H9 (cell line): ENCODE measurements around the gene ADAM33. TPM values are rescaled to one million over a fixed set of nuclear protein-coding genes. Genes with fewer than 3 reads are reported as not detected.

Experiments
- DNase-seq: peaks from one replicate; pipeline ENCODE4 v3.0.0-alpha.2; 2017
- H2AFZ ChIP-seq: one replicate; pipeline ENCODE4 v1.6.1; 2013; ENCODE audit warnings: mild to moderate bottlenecking, low read length, control low read depth, moderate library complexity
- H2AK5ac ChIP-seq: 2 replicates; pipeline ENCODE4 v1.6.1; 2013; ENCODE audit warnings: low read length, control low read depth, mixed read lengths; ENCODE audit not compliant: insufficient read length
- H2BK120ac ChIP-seq: one replicate; pipeline ENCODE4 v1.6.1; 2013; ENCODE audit warnings: low read depth, mild to moderate bottlenecking, low read length, control low read depth, inconsistent platforms; ENCODE audit not compliant: poor library complexity, severe bottlenecking
- H2BK12ac ChIP-seq: 2 replicates; pipeline ENCODE4 v1.6.1; 2013; ENCODE audit warnings: low read length, control low read depth, mixed read lengths, low read depth; ENCODE audit not compliant: insufficient read length
- H2BK15ac ChIP-seq: 2 replicates; pipeline ENCODE4 v1.6.1; 2013; ENCODE audit warnings: low read depth, low read length, control low read depth
- H2BK20ac ChIP-seq: one replicate; pipeline ENCODE4 v1.6.1; 2013; ENCODE audit warnings: low read depth, mild to moderate bottlenecking, low read length, control low read depth, inconsistent platforms; ENCODE audit not compliant: poor library complexity, severe bottlenecking
- H2BK5ac ChIP-seq: 2 replicates; pipeline ENCODE4 v1.6.1; 2013; ENCODE audit warnings: low read length, control low read depth, mixed read lengths; ENCODE audit not compliant: insufficient read length
- H3K14ac ChIP-seq: 2 replicates; pipeline ENCODE4 v1.6.1; 2013; ENCODE audit warnings: low read length, control low read depth; ENCODE audit not compliant: insufficient read depth
- H3K18ac ChIP-seq: 2 replicates; pipeline ENCODE4 v1.6.1; 2013; ENCODE audit warnings: low read depth, mild to moderate bottlenecking, mixed read lengths, low read length, control low read depth; ENCODE audit not compliant: insufficient read length
- H3K23ac ChIP-seq: 2 replicates; pipeline ENCODE4 v1.6.1; 2013; ENCODE audit warnings: low read length, control low read depth, mixed read lengths, low read depth; ENCODE audit not compliant: insufficient read length
- H3K23me2 ChIP-seq: 2 replicates; pipeline ENCODE4 v1.6.1; 2013; ENCODE audit warnings: low read depth, mild to moderate bottlenecking, mixed read lengths, low read length, control low read depth; ENCODE audit not compliant: insufficient read length, poor library complexity, severe bottlenecking
- H3K27ac ChIP-seq: 2 replicates; pipeline ENCODE4 v1.5.1; 2013; ENCODE audit warnings: low read length, control low read depth, mixed read lengths, low read depth; ENCODE audit not compliant: insufficient read length
- H3K27me3 ChIP-seq: 2 replicates; pipeline ENCODE4 v1.6.1; 2013; ENCODE audit warnings: low read length, control low read depth, inconsistent platforms; ENCODE audit not compliant: insufficient read depth
- H3K4ac ChIP-seq: 2 replicates; pipeline ENCODE4 v1.6.1; 2013; ENCODE audit warnings: low read depth, mild to moderate bottlenecking, control low read depth, inconsistent platforms, low read length, moderate library complexity
- H3K4me1 ChIP-seq: 2 replicates; pipeline ENCODE4 v1.6.1; 2013; ENCODE audit warnings: low read length, control low read depth, inconsistent platforms; ENCODE audit not compliant: insufficient read depth
- H3K4me2 ChIP-seq: 2 replicates; pipeline ENCODE4 v1.6.1; 2013; ENCODE audit warnings: low read length, control low read depth, mixed read lengths; ENCODE audit not compliant: insufficient read length, insufficient read depth
- H3K56ac ChIP-seq: 2 replicates; pipeline ENCODE4 v1.6.1; 2013; ENCODE audit warnings: low read depth, mild to moderate bottlenecking, mixed read lengths, low read length, control low read depth; ENCODE audit not compliant: insufficient read length
- H3K79me1 ChIP-seq: 2 replicates; pipeline ENCODE4 v1.6.1; 2013; ENCODE audit warnings: low read depth, mild to moderate bottlenecking, moderate library complexity, low read length, control low read depth, inconsistent platforms; ENCODE audit not compliant: insufficient read depth, poor library complexity, severe bottlenecking
- H3K79me2 ChIP-seq: 2 replicates; pipeline ENCODE4 v1.6.1; 2013; ENCODE audit warnings: low read length, control low read depth, inconsistent platforms; ENCODE audit not compliant: insufficient read depth
- H3K9ac ChIP-seq: 2 replicates; pipeline ENCODE4 v1.6.1; 2013; ENCODE audit warnings: low read length, control low read depth, mixed read lengths; ENCODE audit not compliant: insufficient read length; ENCODE audit errors: extremely low read depth
- H3K9me3 ChIP-seq: one replicate; pipeline ENCODE4 v1.6.1; 2013; ENCODE audit warnings: low read depth, low read length, inconsistent platforms; ENCODE audit not compliant: control insufficient read depth
- H3T11ph ChIP-seq: one replicate; pipeline ENCODE4 v1.6.1; 2013; ENCODE audit warnings: mild to moderate bottlenecking, low read length, control low read depth, inconsistent platforms
- H4K20me1 ChIP-seq: one replicate; pipeline ENCODE4 v1.6.1; 2013; ENCODE audit not compliant: control insufficient read depth, insufficient read length, insufficient read depth
- H4K5ac ChIP-seq: 2 replicates; pipeline ENCODE4 v1.6.1; 2013; ENCODE audit warnings: low read depth, mild to moderate bottlenecking, mixed read lengths, low read length, control low read depth; ENCODE audit not compliant: insufficient read length
- H4K8ac ChIP-seq: replicated peaks from 2 replicates; pipeline ENCODE4 v1.6.1; 2013; ENCODE audit warnings: low read length, control low read depth, mixed read lengths, low read depth; ENCODE audit not compliant: insufficient read length
- H4K91ac ChIP-seq: 2 replicates; pipeline ENCODE4 v1.6.1; 2013; ENCODE audit warnings: low read depth, mild to moderate bottlenecking, moderate library complexity, mixed read lengths, low read length, control low read depth; ENCODE audit not compliant: insufficient read length
- H3K27ac Mint-ChIP-seq, 3 experiments: 2 replicates in 2 of 3; 3 replicates in 1 of 3; pipeline ENCODE4 v1.8.0; 2020 to 2021; ENCODE audit warnings: mixed read lengths in 3 of 3, mild to moderate bottlenecking in 1 of 3, moderate library complexity in 1 of 3
- H3K27me3 Mint-ChIP-seq: 2 replicates; pipeline ENCODE4 v1.8.0; 2021; ENCODE audit warnings: low read depth, mild to moderate bottlenecking, moderate library complexity, mixed read lengths
- H3K36me3 Mint-ChIP-seq, 3 experiments: 2 replicates in 2 of 3; 3 replicates in 1 of 3; pipeline ENCODE4 v1.8.0; 2020 to 2021; ENCODE audit warnings: low read depth in 3 of 3, mixed read lengths in 3 of 3; ENCODE audit not compliant: insufficient read depth in 1 of 3
- H3K4me1 Mint-ChIP-seq, 2 experiments: 2 replicates each; pipeline ENCODE4 v1.8.0; 2020; ENCODE audit warnings: mixed read lengths in 2 of 2
- H3K4me3 Mint-ChIP-seq, 2 experiments: 2 replicates in 1 of 2; 3 replicates in 1 of 2; pipeline ENCODE4 v1.8.0; 2020 to 2021; ENCODE audit warnings: mild to moderate bottlenecking in 2 of 2, mixed read lengths in 2 of 2, moderate library complexity in 1 of 2
- H3K9me3 Mint-ChIP-seq, 2 experiments: 2 replicates in 1 of 2; 3 replicates in 1 of 2; pipeline ENCODE4 v1.8.0; 2020; ENCODE audit warnings: mild to moderate bottlenecking in 2 of 2, mixed read lengths in 2 of 2, moderate library complexity in 1 of 2
- CTCF ChIP-seq: fragments of 200-600 bp; sonication (generic); conservative IDR thresholded peaks from 3 replicates; pipeline ENCODE4 v1.8.0; 2021; ENCODE audit warnings: antibody characterized with exemption, mild to moderate bottlenecking
- WGBS: extraction: QIAGEN DNeasy Blood & Tissue Kit; methylation state at CpG from one replicate; pipeline ENCODE4 v1.1.7; 2013; ENCODE audit warnings: missing lambda C conversion rate, low lambda C conversion rate, mixed read lengths; ENCODE audit not compliant: insufficient read length; ENCODE audit errors: extremely low coverage; 5-methylcytosine and 5-hydroxymethylcytosine counted together
- total RNA-seq: library from RNA; stranded (reverse); gene quantifications from 2 replicates; pipeline ENCODE4 v1.2.1, GENCODE V29; 2021

ADAM33 gene
- total RNA-seq, 1 experiment from 2014 or later, result 4.0 TPM

DNA sequence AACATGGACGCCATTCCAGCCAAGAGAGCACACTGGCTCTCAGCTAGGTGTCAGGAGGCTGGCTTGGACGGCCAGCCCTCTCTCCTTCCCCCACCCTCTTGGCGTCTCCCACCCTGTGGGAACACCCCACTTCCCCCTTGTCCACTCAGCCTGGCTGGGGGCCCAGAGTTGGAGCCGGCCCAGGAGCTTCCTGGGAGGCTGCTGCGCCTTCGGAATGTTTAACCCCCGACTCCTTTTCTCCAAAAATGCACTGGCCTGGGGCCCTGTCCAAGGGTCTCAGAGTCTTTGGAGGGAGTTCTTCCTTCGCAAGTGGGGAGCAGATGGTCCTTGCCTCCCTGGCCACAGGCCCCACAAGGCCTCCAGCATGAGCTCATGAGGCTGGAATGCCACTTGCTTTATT is 4.1 kb downstream of the ADAM33 start:
- no CpG with 5 or more reads among the region's 8 CpGs for WGBS
- H4K5ac ChIP-seq, result no peak overlapping the region
- TF ChIP-seq CTCF, result no peak

More for the DNA sequence above, 4.1 kb downstream of the ADAM33 start:
- H2AK5ac ChIP-seq, result no peak overlapping the region
- peaks cover 13% of the 10 kb centered on the region for H3K23me2 ChIP-seq
- H3K27me3 Mint-ChIP-seq, result peaks cover 43% of the 10 kb centered on the region
- no peak overlapping the region for H3K14ac ChIP-seq
- no peak overlapping the region for H4K91ac ChIP-seq
- no peaks in the 10 kb centered on the region; a peak in 1 of 5 replicates for H3K9me3 Mint-ChIP-seq
- H3K4me1 ChIP-seq, result no peaks in the 10 kb centered on the region; the same call in 1 of the 2 replicates
- no peak overlapping the region for H3K23ac ChIP-seq
- H3K36me3 Mint-ChIP-seq, result no peaks in the 10 kb centered on the region
- no peak overlapping the region for H2AFZ ChIP-seq
- no peaks in the 10 kb centered on the region for H3K79me1 ChIP-seq
- H3K27ac ChIP-seq, result no peak overlapping the region
- no peak overlapping the region; a peak in 1 of 7 replicates for H3K27ac Mint-ChIP-seq
- H2BK20ac ChIP-seq, result no peak overlapping the region
- H3K27me3 ChIP-seq, result peaks cover 2% of the 10 kb centered on the region; the same call in 1 of the 2 replicates
- no peak overlapping the region for H2BK120ac ChIP-seq
- no peaks in the 10 kb centered on the region for H4K20me1 ChIP-seq
- DNase-seq, result no peak
- H4K8ac ChIP-seq, result no peak overlapping the region
- peaks cover 16 to 29% of the 10 kb centered on the region in 2 experiments for H3K4me1 Mint-ChIP-seq
- H3K79me2 ChIP-seq, result no peaks in the 10 kb centered on the region
- H3K4ac ChIP-seq, result no peak overlapping the region
- no peak overlapping the region for H2BK5ac ChIP-seq
- no peak overlapping the region for H2BK15ac ChIP-seq
- no peak overlapping the region for H3K9ac ChIP-seq
- H3K4me2 ChIP-seq, result no peak overlapping the region
- no peak overlapping the region for H3K56ac ChIP-seq
- no peak overlapping the region for H3K4me3 Mint-ChIP-seq
- H2BK12ac ChIP-seq, result no peak overlapping the region
- no peak overlapping the region for H3K18ac ChIP-seq
- no peak overlapping the region for H3T11ph ChIP-seq
- no peaks in the 10 kb centered on the region for H3K9me3 ChIP-seq
